ENCODE results near the gene JUND. TPM values are rescaled to one million over a fixed set of nuclear protein-coding genes. Genes with fewer than 3 reads are reported as not detected.

Gene JUND
- total RNA-seq, 2 experiments from 2014 or later: 527 to 530 TPM

GRCh38 chr19:18262144-18262543 lies 19.3 kb downstream of the JUND start:
- no peaks in the 10 kb centered on the region for H3K9me3 Mint-ChIP-seq
- CTCF ChIA-PET: interaction anchor here (1.5 to 2.1 kb wide), 3 partner anchors 10 to 17 kb away, joined by 4 to 12 read pairs (median 9); no protein-coding TSS in a partner anchor
- H3K36me3 Mint-ChIP-seq (ENCODE audit: low read depth): no peaks in the 10 kb centered on the region
- H3K4me3 Mint-ChIP-seq: no peak overlapping the region
- no peak for TF ChIP-seq CTCF (IDR thresholded peaks at IDR 0.05)
- intact Hi-C loops (cut with micrococcal nuclease): no loop called here
- DNase-seq (no peak), ATAC-seq (no peak)
- H3K4me1 Mint-ChIP-seq (ENCODE audit: low read depth): no peaks in the 10 kb centered on the region
- POLR2A ChIA-PET: interaction anchor here (1.3 kb wide), 2 partner anchors 18 to 58 kb away, joined by 4 read pairs; partner anchors contain the start of gene RAB3A
- no peak overlapping the region for H3K27ac Mint-ChIP-seq
- H3K27me3 Mint-ChIP-seq: no peaks in the 10 kb centered on the region

GRCh38 chr19:18261474-18261873 lies 19.9 kb downstream of the JUND start:
- Mint-ChIP-seq H3K9me3 (no peaks in the 10 kb centered on the region), H3K27me3 (no peaks in the 10 kb centered on the region), H3K27ac (no peak overlapping the region), H3K36me3 (ENCODE audit: low read depth) (no peaks in the 10 kb centered on the region), H3K4me1 (ENCODE audit: low read depth) (no peaks in the 10 kb centered on the region), H3K4me3 (no peak overlapping the region)
- ATAC-seq (no peak), DNase-seq (no peak)
- TF ChIP-seq CTCF (IDR thresholded peaks at IDR 0.05): no peak
- CTCF ChIA-PET: interaction anchor here (1.0 to 2.1 kb wide), 6 partner anchors 9 to 67 kb away, joined by 3 to 12 read pairs (median 4); no protein-coding TSS in a partner anchor
- POLR2A ChIA-PET: interaction anchor here (1.2 kb wide), 1 partner anchor 18 kb away, joined by 4 read pairs; no protein-coding TSS in a partner anchor
- intact Hi-C loops (cut with micrococcal nuclease): no loop called here

- peaks cover 2% of the 10 kb centered on the region for H3K27me3 Mint-ChIP-seq
These were observed 21.5 kb downstream of the JUND start for GRCh38 chr19:18259893-18260292.

GRCh38 chr19:18257503-18258470 lies 23.6 kb downstream of the JUND start:
- Mint-ChIP-seq H3K4me3 (no peak overlapping the region), H3K27ac (no peak overlapping the region), H3K27me3 (peaks cover 13% of the 10 kb centered on the region), H3K9me3 (no peaks in the 10 kb centered on the region), H3K4me1 (ENCODE audit: low read depth) (no peaks in the 10 kb centered on the region), H3K36me3 (ENCODE audit: low read depth) (no peaks in the 10 kb centered on the region)
- POLR2A ChIA-PET: interaction anchor here (0.6 to 1.0 kb wide), 2 partner anchors 16 to 17 kb away, joined by 3 read pairs; partner anchors contain the start of gene IQCN
- ATAC-seq (no peak), DNase-seq (no peak)
- intact Hi-C loops (cut with micrococcal nuclease): no loop called here
- CTCF ChIA-PET: interaction anchor here (1.1 to 9.5 kb wide), 3 partner anchors 52 to 142 kb away, joined by 3 to 185 read pairs (median 3); partner anchors contain the start of gene RAB3A
- TF ChIP-seq CTCF (IDR thresholded peaks at IDR 0.05): no peak

More at GRCh38 chr19:18259893-18260292, 21.5 kb downstream of the JUND start:
- no peak for TF ChIP-seq CTCF (IDR thresholded peaks at IDR 0.05)
- Mint-ChIP-seq H3K4me1 (ENCODE audit: low read depth) (no peaks in the 10 kb centered on the region), H3K9me3 (no peaks in the 10 kb centered on the region), H3K27ac (no peak overlapping the region), H3K36me3 (ENCODE audit: low read depth) (no peaks in the 10 kb centered on the region), H3K4me3 (no peak overlapping the region)
- no peak for DNase-seq
- ATAC-seq: no peak
- POLR2A ChIA-PET: no interaction called here
- intact Hi-C loops (cut with micrococcal nuclease): no loop called here
- CTCF ChIA-PET: interaction anchor here (1.4 kb wide), 1 partner anchor 18 kb away, joined by 4 read pairs; no protein-coding TSS in a partner anchor
